DMS 273 (cell line): ENCODE measurements around the gene TMEM108.

Source experiments
- DNase-seq: peaks from one replicate; lab custom pipeline; 2025; ENCODE audit not compliant: unreplicated experiment; lab: John Stamatoyannopoulos, UW

The TMEM108 gene

GRCh38 chr3:133209871-133210550 is 171.8 kb downstream of the TMEM108 start:
- no peak for DNase-seq

GRCh38 chr3:133210656-133211055 is 172.5 kb downstream of the TMEM108 start:
- no peak for DNase-seq

- no peak for DNase-seq
Measured at GRCh38 chr3:133211449-133211848, 173.3 kb downstream of the TMEM108 start.

GRCh38 chr3:133211856-133212255 is 173.7 kb downstream of the TMEM108 start:
- no peak for DNase-seq

GRCh38 chr3:133213937-133214336 is 175.7 kb downstream of the TMEM108 start:
- DNase-seq: peak; percentile 10

GRCh38 chr3:133227813-133228212 is 189.6 kb downstream of the TMEM108 start:
- DNase-seq: no peak

GRCh38 chr3:133230195-133230594 is 192.0 kb downstream of the TMEM108 start:
- peak; percentile 36 for DNase-seq

GRCh38 chr3:133236901-133237300 is 198.7 kb downstream of the TMEM108 start:
- DNase-seq: no peak

GRCh38 chr3:133237380-133237779 is 199.2 kb downstream of the TMEM108 start:
- DNase-seq: peak; percentile 45

- no peak for DNase-seq
Measured at GRCh38 chr3:133238015-133238414, 199.8 kb downstream of the TMEM108 start.

GRCh38 chr3:133246119-133246518 is 207.9 kb downstream of the TMEM108 start:
- DNase-seq: peak; percentile 5

- no peak for DNase-seq
Measured at GRCh38 chr3:133246773-133247172, 208.6 kb downstream of the TMEM108 start.

GRCh38 chr3:133248389-133248788 is 210.2 kb downstream of the TMEM108 start:
- DNase-seq: no peak

GRCh38 chr3:133249490-133249889 is 211.3 kb downstream of the TMEM108 start:
- DNase-seq: no peak

GRCh38 chr3:133254151-133254550 is 216.0 kb downstream of the TMEM108 start:
- no peak for DNase-seq

GRCh38 chr3:133254716-133255115 is 216.5 kb downstream of the TMEM108 start:
- DNase-seq: no peak

- DNase-seq: no peak
Measured at GRCh38 chr3:133256787-133257483, 218.7 kb downstream of the TMEM108 start.

- DNase-seq: no peak
Measured at GRCh38 chr3:133258358-133258757, 220.2 kb downstream of the TMEM108 start.

GRCh38 chr3:133259767-133260166 is 221.6 kb downstream of the TMEM108 start:
- DNase-seq: no peak

- DNase-seq: no peak
Measured at GRCh38 chr3:133262333-133262732, 224.1 kb downstream of the TMEM108 start.

- no peak for DNase-seq
Measured at GRCh38 chr3:133264920-133265319, 226.7 kb downstream of the TMEM108 start.

- DNase-seq: peak; percentile 92
Measured at GRCh38 chr3:133268726-133269134, 230.5 kb downstream of the TMEM108 start.

GRCh38 chr3:133269393-133269792 is 231.2 kb downstream of the TMEM108 start:
- peak; percentile 88 for DNase-seq
